NCI-H1092 (cell line): ENCODE data around the gene PHYHIPL.

Source experiments
- DNase-seq: peaks from one replicate; lab custom pipeline; 2025; lab: John Stamatoyannopoulos, UW

Gene PHYHIPL

GRCh38 chr10:59176241-59177030 is at the start of gene PHYHIPL:
Gene PHYHIPL, plus strand, starts transcription at chr10:59176643. Its CDS starts 211 bp downstream, at chr10:59176854.
- DNase-seq, result peak; percentile 69

- no peak for DNase-seq
These were observed 49.5 kb upstream of the PHYHIPL start for GRCh38 chr10:59126991-59127390.

- no peak for DNase-seq
These were observed 48.5 kb upstream of the PHYHIPL start for GRCh38 chr10:59127991-59128390.

GRCh38 chr10:59129867-59130266 is 46.6 kb upstream of the PHYHIPL start:
- DNase-seq, result no peak

GRCh38 chr10:59131666-59132065 is 44.8 kb upstream of the PHYHIPL start:
- DNase-seq, result no peak

GRCh38 chr10:59133841-59134593 is 42.4 kb upstream of the PHYHIPL start:
- DNase-seq, result no peak

- no peak for DNase-seq
These were observed 41.7 kb upstream of the PHYHIPL start for GRCh38 chr10:59134785-59135184.

GRCh38 chr10:59135275-59135674 is 41.2 kb upstream of the PHYHIPL start:
- DNase-seq, result no peak

GRCh38 chr10:59138052-59138451 is 38.4 kb upstream of the PHYHIPL start:
- DNase-seq, result no peak

GRCh38 chr10:59143544-59143943 is 32.9 kb upstream of the PHYHIPL start:
- DNase-seq, result no peak

- no peak for DNase-seq
These were observed 27.7 kb upstream of the PHYHIPL start for GRCh38 chr10:59148701-59149100.

GRCh38 chr10:59155556-59155955 is 20.9 kb upstream of the PHYHIPL start:
- DNase-seq, result no peak

- DNase-seq, result no peak
These were observed 8.9 kb upstream of the PHYHIPL start for GRCh38 chr10:59167512-59167911.

- DNase-seq, result no peak
These were observed 3.9 kb upstream of the PHYHIPL start for GRCh38 chr10:59172567-59172966.

- no peak for DNase-seq
These were observed 3.0 kb upstream of the PHYHIPL start for GRCh38 chr10:59173414-59173813.

- peak; percentile 11 for DNase-seq
These were observed 754 bp upstream of the PHYHIPL start for GRCh38 chr10:59175538-59176240.

- peak; percentile 56 for DNase-seq
These were observed 771 bp downstream of the PHYHIPL start for GRCh38 chr10:59177031-59177797.

GRCh38 chr10:59177836-59178235 is 1.4 kb downstream of the PHYHIPL start:
- DNase-seq, result no peak

GRCh38 chr10:59179068-59179467 is 2.6 kb downstream of the PHYHIPL start:
- no peak for DNase-seq

- no peak for DNase-seq
These were observed 4.3 kb downstream of the PHYHIPL start for GRCh38 chr10:59180689-59181270.

GRCh38 chr10:59181668-59182067 is 5.2 kb downstream of the PHYHIPL start:
- DNase-seq, result peak; percentile 10

GRCh38 chr10:59190332-59190731 is 13.9 kb downstream of the PHYHIPL start:
- no peak for DNase-seq
